Endothelial cell of umbilical vein (primary cell): Measurements from ENCODE around the gene CMTM4. TPM values are rescaled to one million over a fixed set of nuclear protein-coding genes. Genes with fewer than 3 reads are reported as not detected.

Experiments
- BruUV-seq: library from RNA; stranded (reverse); fragments of 400-500 nt; replicated peaks from 2 replicates; lab custom pipeline; 2021; lab: Mats Ljungman, UMichigan
- CTCF ChIA-PET: fragments of 300-600, 350-600 bp; sonication (Branson Sonifier 250); formaldehyde crosslinking; loops from one replicate; lab custom pipeline; 2021; ENCODE audit warnings: antibody characterized with exemption, inconsistent platforms; lab: Charles Lee
- POLR2A ChIA-PET: fragments of 300-600, 350-600 bp; sonication (Branson Sonifier 250); formaldehyde crosslinking; loops from one replicate; lab custom pipeline; 2021; ENCODE audit warnings: antibody characterized with exemption, inconsistent platforms; lab: Charles Lee
- DNase-seq: peaks from one replicate; pipeline ENCODE4 v3.0.0-alpha.2; 2011; ENCODE audit warnings: low read depth, low spot score
- FAIRE-seq: peaks from 2 replicates; lab custom pipeline; 2011; peaks lifted over from hg19 to GRCh38; lab: Jason Lieb, UNC
- H2AFZ ChIP-seq: 2 replicates; pipeline ENCODE4 v1.6.0; 2012; ENCODE audit warnings: low read depth, low read length, control low read depth, inconsistent platforms
- H3K27ac ChIP-seq: 2 replicates; pipeline ENCODE4 v1.5.1; 2011; ENCODE audit warnings: low read depth, mild to moderate bottlenecking, control low read depth, low read length, moderate library complexity; ENCODE audit not compliant: insufficient read depth
- H3K27me3 ChIP-seq, 2 experiments: 2 replicates each; pipeline versions ENCODE4 v1.6.0 to v1.6.1; 2011; ENCODE audit warnings: low read length in 2 of 2, mixed read lengths in 1 of 2; ENCODE audit not compliant: control insufficient read depth in 2 of 2, insufficient read depth in 2 of 2
- H3K36me3 ChIP-seq, 2 experiments: 2 replicates in 1 of 2; 3 replicates in 1 of 2; pipeline ENCODE4 v1.5.1; 2011; ENCODE audit warnings: low read length in 2 of 2, mild to moderate bottlenecking in 1 of 2, moderate library complexity in 1 of 2; ENCODE audit not compliant: control insufficient read depth in 2 of 2, insufficient read depth in 2 of 2; ENCODE audit errors: extremely low read depth in 1 of 2
- H3K4me1 ChIP-seq: 3 replicates; pipeline ENCODE4 v1.5.1; 2011; ENCODE audit warnings: mild to moderate bottlenecking, low read length; ENCODE audit not compliant: control insufficient read depth, insufficient read depth; ENCODE audit errors: extremely low read depth
- H3K4me2 ChIP-seq: 2 replicates; pipeline ENCODE4 v1.6.1; 2011; ENCODE audit warnings: low read length, control low read depth, mixed read lengths; ENCODE audit not compliant: insufficient read depth
- H3K4me3 ChIP-seq, 3 experiments: fragments of 200-600 bp in 1 of 3; sonication (generic), shearing (Covaris generic) in 1 of 3; replicated peaks in 1 of 3; 2 replicates each; pipeline ENCODE4 v1.5.1; 2011 to 2016; ENCODE audit warnings: control low read depth in 3 of 3, low read length in 3 of 3, mild to moderate bottlenecking in 2 of 3, inconsistent platforms in 1 of 3, low read depth in 1 of 3, moderate library complexity in 1 of 3; ENCODE audit not compliant: insufficient read depth in 1 of 3
- H3K79me2 ChIP-seq: 2 replicates; pipeline ENCODE4 v1.6.0; 2012; ENCODE audit warnings: low read length, inconsistent platforms; ENCODE audit not compliant: control insufficient read depth, insufficient read depth
- H3K9ac ChIP-seq: replicated peaks from 2 replicates; pipeline ENCODE3; 2011; ENCODE audit warnings: low read length, control low read depth; ENCODE audit not compliant: insufficient read depth; ENCODE audit errors: extremely low read depth
- H3K9me1 ChIP-seq: replicated peaks from 3 replicates; pipeline ENCODE4 v1.6.0; 2011; ENCODE audit warnings: mild to moderate bottlenecking, low read length; ENCODE audit not compliant: control insufficient read depth, insufficient read depth; ENCODE audit errors: extremely low read depth
- H3K9me3 ChIP-seq: replicated peaks from 2 replicates; pipeline ENCODE4 v1.5.1; 2012; ENCODE audit warnings: low read length, inconsistent platforms; ENCODE audit not compliant: control insufficient read depth, insufficient read depth
- H4K20me1 ChIP-seq: replicated peaks from 2 replicates; pipeline ENCODE3; 2011; ENCODE audit warnings: mild to moderate bottlenecking, low read length; ENCODE audit not compliant: control insufficient read depth, insufficient read depth; ENCODE audit errors: extremely low read depth
- CTCF ChIP-seq, 2 donors: IDR thresholded peaks; 1 replicate in 1 of 2; 2 replicates in 1 of 2; pipeline ENCODE4 v1.5.1; 2011; ENCODE audit warnings: low read length in 2 of 2, mild to moderate bottlenecking in 2 of 2, moderate library complexity in 2 of 2, control low read depth in 1 of 2, inconsistent platforms in 1 of 2, low read depth in 1 of 2; ENCODE audit not compliant: insufficient read depth in 1 of 2; ENCODE audit errors: extremely low read depth in 1 of 2
- EZH2 ChIP-seq: IDR thresholded peaks from 2 replicates; pipeline ENCODE4 v1.6.1; 2012; ENCODE audit warnings: borderline replicate concordance, low read depth, mild to moderate bottlenecking, moderate library complexity, low read length, inconsistent platforms; ENCODE audit not compliant: severe bottlenecking
- FOS ChIP-seq: IDR thresholded peaks from 2 replicates; pipeline ENCODE4 v1.6.1; 2011; ENCODE audit warnings: mild to moderate bottlenecking, low read length, moderate library complexity, borderline replicate concordance; ENCODE audit not compliant: insufficient read depth
- GATA2 ChIP-seq: IDR thresholded peaks from 2 replicates; pipeline ENCODE4 v1.7.0; 2011; ENCODE audit warnings: low read depth, mild to moderate bottlenecking, moderate library complexity, mixed read lengths, low read length; ENCODE audit not compliant: insufficient read length, insufficient read depth
- JUN ChIP-seq: IDR thresholded peaks from 2 replicates; pipeline ENCODE4 v1.6.1; 2011; ENCODE audit warnings: borderline replicate concordance, low read depth; ENCODE audit not compliant: insufficient read length, insufficient read depth
- MAX ChIP-seq: IDR thresholded peaks from 2 replicates; pipeline ENCODE4 v1.6.1; 2011; ENCODE audit not compliant: insufficient read depth, insufficient read length
- MYC ChIP-seq: IDR thresholded peaks from one replicate; pipeline ENCODE4 v1.6.1; 2011; ENCODE audit warnings: mild to moderate bottlenecking, low read depth, low read length
- POLR2A ChIP-seq: IDR thresholded peaks from 2 replicates; pipeline ENCODE4 v1.6.1; 2012; ENCODE audit warnings: low read depth, mild to moderate bottlenecking, control low read depth, low read length
- POLR2AphosphoS5 ChIP-seq: IDR thresholded peaks from 2 replicates; pipeline ENCODE4 v1.6.1; 2012; ENCODE audit warnings: low read depth, mild to moderate bottlenecking, control low read depth, low read length, moderate library complexity; ENCODE audit not compliant: insufficient read depth
- dilution Hi-C: fragments of 300-500 bp; cut with MboI; formaldehyde crosslinking; loops from one replicate; pipeline ENCODE4 v1.15.0; 2019; ENCODE audit warnings: low sequenced_read_pairs; ENCODE audit not compliant: extremely low pct_ligation_motif_present
- intact Hi-C: fragments of 100-400 bp; cut with micrococcal nuclease; formaldehyde crosslinking; loops from one replicate; pipeline ENCODE4 v1.10.0; 2022
- polyA plus RNA-seq, 4 experiments: library from polyadenylated mRNA; depleted of rRNA in 3 of 4; stranded (reverse) in 3 of 4; unstranded in 1 of 4; fragments of >200 nt; gene quantifications; 2 replicates each; pipeline versions ENCODE4 v1.2.1 to v1.2.3, GENCODE V29; 2011 to 2012; ENCODE audit warnings: missing spikeins in 1 of 4
- total RNA-seq: library from RNA; stranded (reverse); gene quantifications from 2 replicates; pipeline ENCODE4 v1.2.3, GENCODE V29; 2021

The CMTM4 gene
- total and polyA plus RNA-seq, 2 donors (not counting 3 experiments of a cell fraction or from before 2014, with no cell fraction given) = 9.0 to 10.7 TPM

GRCh38 chr16:66692341-66692740, 4.2 kb downstream of the CMTM4 start:
- BruUV-seq = no TSS peak
- H3K9me1 ChIP-seq = no peaks in the 10 kb centered on the region
- no peaks in the 10 kb centered on the region for H3K36me3 ChIP-seq
- CTCF ChIA-PET = interaction anchor here (1.0 to 7.8 kb wide), 4 partner anchors 14 to 48 kb away, joined by 3 to 49 read pairs (median 6); no protein-coding TSS in a partner anchor
- H3K79me2 ChIP-seq = no peaks in the 10 kb centered on the region
- H3K27me3 ChIP-seq = peaks cover 0 to 1% of the 10 kb centered on the region in 2 experiments
- no peaks in the 10 kb centered on the region for H3K9me3 ChIP-seq
- FAIRE-seq (no peak), DNase-seq (no peak)
- no peak overlapping the region for H2AFZ ChIP-seq
- intact Hi-C loops = no loop called here
- POLR2A ChIA-PET = no interaction called here
- no peak overlapping the region for H3K4me3 ChIP-seq
- H3K9ac ChIP-seq = no peak overlapping the region
- H3K4me2 ChIP-seq = no peak overlapping the region
- no peaks in the 10 kb centered on the region for H4K20me1 ChIP-seq
- peaks cover 8% of the 10 kb centered on the region for H3K4me1 ChIP-seq
- dilution Hi-C loops = no loop called here
- TF ChIP-seq FOS (no peak), POLR2AphosphoS5 (no peak), JUN (no peak), MAX (no peak), EZH2 (no peak), GATA2 (no peak), POLR2A (no peak), CTCF (IDR thresholded peaks at IDR 0.05; ENCODE audit: extremely low read depth in 1 of 2, insufficient read depth in 1 of 2, low read depth in 1 of 2, low read length in 2 of 2) (no peak), MYC (no peak)
- H3K27ac ChIP-seq = no peak overlapping the region
